CD4-positive, alpha-beta T cell treated with Interleukin-4 for 1 hour (primary cell): ENCODE results near the gene TMC1.

Source experiments
- DNase-seq, 2 donors: peaks; one replicate each; pipeline ENCODE4 v3.0.0-alpha.2; 2020 to 2022

Gene TMC1

GRCh38 chr9:72618811-72619210, 97.4 kb downstream of the TMC1 start:
- DNase-seq = no peak

GRCh38 chr9:72622186-72622585, 100.8 kb downstream of the TMC1 start:
- DNase-seq = no peak

- no peak for DNase-seq
Measured at GRCh38 chr9:72623156-72623555, 101.7 kb downstream of the TMC1 start.

GRCh38 chr9:72627147-72627546, 105.7 kb downstream of the TMC1 start:
- DNase-seq = no peak

- no peak for DNase-seq
Measured at GRCh38 chr9:72627956-72628540, 106.6 kb downstream of the TMC1 start.

- peak in 1 of 2 donors; percentile 20 for DNase-seq
Measured at GRCh38 chr9:72633966-72634365, 112.6 kb downstream of the TMC1 start.

- peak; percentile 9 to 18 for DNase-seq
Measured at GRCh38 chr9:72635197-72635596, 113.8 kb downstream of the TMC1 start.

GRCh38 chr9:72636621-72637020, 115.2 kb downstream of the TMC1 start:
- DNase-seq = no peak

GRCh38 chr9:72643651-72644050, 122.2 kb downstream of the TMC1 start:
- no peak for DNase-seq

- no peak for DNase-seq
Measured at GRCh38 chr9:72646061-72646460, 124.7 kb downstream of the TMC1 start.

- DNase-seq = no peak
Measured at GRCh38 chr9:72648324-72649126, 127.1 kb downstream of the TMC1 start.

- DNase-seq = no peak
Measured at GRCh38 chr9:72649127-72649442, 127.7 kb downstream of the TMC1 start.

GRCh38 chr9:72650206-72650605, 128.8 kb downstream of the TMC1 start:
- DNase-seq = no peak

- DNase-seq = no peak
Measured at GRCh38 chr9:72656021-72656420, 134.6 kb downstream of the TMC1 start.

GRCh38 chr9:72657023-72657422, 135.6 kb downstream of the TMC1 start:
- no peak for DNase-seq

GRCh38 chr9:72658703-72659102, 137.3 kb downstream of the TMC1 start:
- DNase-seq = no peak

GRCh38 chr9:72661401-72662135, 140.2 kb downstream of the TMC1 start:
- DNase-seq = no peak

GRCh38 chr9:72665421-72665820, 144.0 kb downstream of the TMC1 start:
- no peak for DNase-seq

GRCh38 chr9:72667181-72667580, 145.8 kb downstream of the TMC1 start:
- no peak for DNase-seq

- DNase-seq = no peak
Measured at GRCh38 chr9:72674961-72675360, 153.6 kb downstream of the TMC1 start.

- no peak for DNase-seq
Measured at GRCh38 chr9:72675586-72675985, 154.2 kb downstream of the TMC1 start.

GRCh38 chr9:72680593-72681282, 159.3 kb downstream of the TMC1 start:
- DNase-seq = no peak

- DNase-seq = no peak
Measured at GRCh38 chr9:72681283-72681630, 159.8 kb downstream of the TMC1 start.

- DNase-seq = no peak
Measured at GRCh38 chr9:72684615-72685014, 163.2 kb downstream of the TMC1 start.
